HG03342 (cell line): ENCODE data around the gene TLE6.
"Not testable (repeated sequence)": the region's sequence is repeated elsewhere in the genome, so short reads cannot be mapped to it uniquely, and the experiment has no call there.

ENCODE experiments used
- ATAC-seq: cut with Tn5 transposase; IDR thresholded peaks from one replicate; pipeline ENCODE4 v1.9.1; 2021; ENCODE audit warnings: mild to moderate bottlenecking, moderate library complexity; ENCODE audit not compliant: unreplicated experiment

The TLE6 gene

GRCh38 chr19:2977001-2977745, at the start of gene TLE6:
TLE6 (plus strand) TSS chr19:2977564; CDS start chr19:2978234, 670 bp downstream.
- peak; percentile 89 for ATAC-seq

- no peak for ATAC-seq
These were observed 43.9 kb upstream of the TLE6 start for GRCh38 chr19:2933490-2933910.

GRCh38 chr19:2935863-2936262, 41.5 kb upstream of the TLE6 start:
- not testable (repeated sequence) for ATAC-seq

DNA sequence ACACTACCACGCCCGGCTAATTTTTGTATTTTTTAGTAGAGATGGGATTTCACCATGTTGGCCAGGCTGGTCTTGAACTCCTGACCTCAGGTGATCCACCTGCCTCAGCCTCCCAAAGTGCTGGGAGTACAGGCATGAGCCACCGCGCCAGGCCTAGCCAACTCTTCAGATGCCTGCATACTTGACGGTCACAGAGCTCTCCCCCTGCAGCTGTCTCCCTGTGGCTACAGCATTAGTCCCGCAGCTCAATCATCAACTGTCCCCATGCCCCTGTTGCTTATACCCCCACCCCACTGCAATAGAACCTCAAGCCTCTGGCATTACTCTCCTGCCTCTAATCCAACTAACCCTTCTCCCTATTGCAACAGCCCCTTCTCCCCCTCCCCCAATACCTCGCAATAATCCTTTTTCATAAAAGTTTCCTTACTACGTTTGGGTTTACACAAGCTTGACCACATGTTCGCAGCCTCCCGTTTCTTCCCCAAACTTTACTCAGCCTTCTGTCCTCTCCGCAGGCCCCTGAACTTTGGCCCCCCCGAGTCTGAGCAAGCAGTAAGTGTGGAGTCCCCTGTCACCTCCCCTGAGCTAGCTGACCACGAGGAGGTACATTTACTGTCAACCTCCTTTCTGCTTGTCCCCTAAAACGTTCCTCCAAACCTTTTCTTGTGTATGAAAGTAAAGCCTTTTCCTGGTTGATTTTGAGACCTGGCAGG, 34.3 kb upstream of the TLE6 start:
- no peak for ATAC-seq

DNA sequence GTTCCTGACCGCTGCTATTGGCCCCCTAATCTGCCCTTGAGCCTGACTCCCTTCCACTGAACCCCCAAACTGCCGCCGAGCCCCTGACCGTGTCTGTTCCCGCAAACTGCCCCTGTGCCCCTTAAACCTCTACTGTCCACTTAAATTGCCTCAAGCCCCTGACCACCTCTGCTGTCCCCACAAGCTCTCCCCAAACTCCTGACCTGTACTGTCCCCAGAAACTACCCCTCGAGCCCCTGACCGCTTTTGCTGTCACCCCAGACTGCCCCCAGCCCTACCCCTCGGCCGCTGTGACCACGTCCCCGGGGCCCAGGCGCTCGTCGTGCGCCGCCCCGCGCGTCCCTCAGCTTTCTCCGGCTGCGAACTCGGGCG, 33.0 kb upstream of the TLE6 start:
- ATAC-seq: no peak

DNA sequence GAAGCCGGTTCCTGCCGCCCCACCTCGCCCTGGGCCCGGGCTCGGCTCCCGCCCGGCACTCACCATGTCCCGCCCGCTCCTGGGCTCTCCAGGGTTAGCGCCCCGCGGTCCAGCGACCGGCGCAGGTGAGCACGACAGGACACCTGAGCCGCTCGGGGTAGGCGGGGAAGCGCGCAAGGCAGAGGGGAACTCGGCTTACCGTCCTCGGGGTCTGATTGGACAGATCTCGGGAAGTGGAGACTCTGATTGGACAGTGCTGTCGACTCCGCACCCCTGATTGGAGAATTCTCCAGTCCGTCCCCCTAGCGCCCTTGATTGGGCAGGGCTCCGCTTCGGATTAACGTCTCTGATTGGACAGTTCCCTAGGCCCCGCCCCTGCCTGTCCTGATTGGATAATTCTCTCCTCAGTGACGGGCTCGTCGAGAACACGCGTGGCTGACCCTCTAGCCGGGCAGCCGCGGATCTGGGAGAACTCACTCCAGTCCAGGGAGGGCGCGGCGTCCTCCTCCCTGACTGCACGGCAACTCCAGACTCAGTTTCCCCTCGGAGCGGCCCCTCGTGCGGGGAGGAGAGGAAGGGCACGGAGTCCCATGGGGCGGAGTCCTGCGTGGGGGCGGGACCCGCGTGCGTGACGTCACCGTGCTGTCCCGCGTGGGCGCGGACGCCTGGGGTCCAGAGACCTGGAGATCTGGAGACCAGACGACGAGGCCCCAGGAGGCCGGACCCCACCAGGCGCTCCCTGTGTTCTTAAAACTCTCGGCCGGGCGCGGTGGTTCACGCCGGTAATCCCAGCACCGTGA, 32.4 kb upstream of the TLE6 start, which contains the start of gene ZNF77:
Gene ZNF77, minus strand, starts transcription at position 197 of the 800 bp plus-strand sequence. Its CDS starts 131 bp downstream, at position 66.
- peak; percentile 94 for ATAC-seq

DNA sequence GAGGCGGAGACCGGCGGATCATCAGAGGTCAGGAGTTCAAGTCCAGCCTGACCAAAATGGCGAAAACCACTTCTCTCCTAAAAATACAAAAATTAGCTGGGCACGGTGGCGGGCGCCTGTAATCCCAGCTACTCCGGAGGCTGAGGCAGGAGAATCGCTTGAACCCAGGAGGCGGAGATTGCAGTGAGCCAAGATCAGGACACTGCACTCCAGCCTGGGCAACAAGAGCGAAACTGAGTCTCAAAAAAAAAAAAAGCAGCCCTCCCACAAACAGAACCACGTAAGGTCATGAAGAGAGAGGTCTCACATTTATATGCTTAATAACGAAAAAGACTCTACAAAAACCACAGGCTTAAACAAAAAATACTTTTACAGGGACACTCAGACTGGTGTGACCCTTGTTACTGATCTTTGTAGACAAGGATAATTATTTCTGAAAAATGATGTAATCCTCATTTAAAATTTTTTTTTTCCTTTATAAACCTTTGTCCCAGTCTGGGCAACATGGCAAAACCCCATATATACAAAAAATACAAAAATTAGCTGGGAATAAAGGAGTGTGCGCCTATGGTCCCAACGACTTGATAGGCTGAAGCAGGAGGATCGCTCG, 31.7 kb upstream of the TLE6 start:
- ATAC-seq: no peak

GRCh38 chr19:2949939-2950285, 27.5 kb upstream of the TLE6 start:
- peak; percentile 4 for ATAC-seq

DNA sequence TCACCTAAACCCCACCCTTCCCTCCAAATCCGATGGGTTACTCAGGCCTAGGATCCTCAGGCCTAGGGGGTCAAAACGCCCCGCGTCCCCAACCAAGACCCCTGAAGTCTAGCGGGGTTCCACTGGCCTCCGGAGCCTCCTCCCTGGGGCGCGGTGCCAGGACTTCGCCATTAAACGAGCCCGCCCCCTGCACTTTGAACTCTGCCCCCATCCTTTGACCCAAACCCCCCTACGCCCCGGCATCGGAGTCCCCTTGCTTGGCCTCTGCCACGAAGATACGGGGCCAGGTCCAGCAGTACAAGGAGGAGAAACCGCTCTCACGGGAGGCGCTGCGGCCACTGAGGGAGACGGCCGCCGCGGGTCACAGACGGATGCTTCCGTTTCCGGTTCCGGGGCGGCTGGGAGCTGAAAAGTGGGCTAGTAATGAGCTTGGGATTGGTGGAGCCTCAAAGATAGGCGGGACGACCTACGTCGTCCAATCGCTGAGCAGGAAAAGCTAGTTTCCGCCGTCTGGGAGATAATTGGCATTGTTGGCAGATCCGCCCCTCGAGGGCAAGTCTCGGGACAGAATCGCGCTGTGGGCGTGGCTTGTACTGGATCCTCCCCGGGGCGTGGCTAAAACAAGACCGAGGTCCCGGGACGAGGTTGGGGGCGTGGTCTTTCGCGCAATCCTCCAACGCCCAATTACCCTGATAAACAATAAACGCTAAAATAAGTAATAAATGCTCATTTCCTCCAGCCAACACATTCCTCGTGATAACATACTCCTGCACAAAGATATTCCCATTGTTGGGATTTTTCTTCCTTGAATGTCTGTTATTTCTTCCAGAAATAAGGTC, 26.9 kb upstream of the TLE6 start:
- ATAC-seq: peak; percentile 88

DNA sequence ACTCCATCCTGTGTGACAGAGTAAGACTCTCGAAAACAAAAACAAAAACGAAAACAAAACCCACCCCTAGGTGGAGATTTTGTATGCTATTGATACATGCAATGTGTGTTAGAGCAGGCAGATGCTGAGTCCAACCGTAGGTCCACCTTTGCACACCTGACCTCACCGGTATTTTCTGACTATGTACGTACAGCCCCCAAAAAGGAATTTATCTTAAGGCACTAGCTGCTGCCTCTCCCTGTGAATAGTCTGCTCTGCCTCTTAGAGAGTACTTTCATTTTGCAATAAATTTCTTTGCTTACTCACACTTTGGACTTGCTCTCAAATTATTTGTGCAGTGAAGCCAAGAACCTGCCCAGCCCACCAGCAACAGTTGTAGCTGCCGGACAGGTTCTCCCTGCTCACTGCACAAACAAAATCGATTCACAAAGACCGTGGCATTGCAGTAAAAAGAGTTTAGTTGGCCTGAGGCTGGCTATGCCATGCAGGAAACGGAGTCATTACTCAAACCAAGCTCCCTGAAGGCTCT, 24.3 kb upstream of the TLE6 start:
- no peak for ATAC-seq

DNA sequence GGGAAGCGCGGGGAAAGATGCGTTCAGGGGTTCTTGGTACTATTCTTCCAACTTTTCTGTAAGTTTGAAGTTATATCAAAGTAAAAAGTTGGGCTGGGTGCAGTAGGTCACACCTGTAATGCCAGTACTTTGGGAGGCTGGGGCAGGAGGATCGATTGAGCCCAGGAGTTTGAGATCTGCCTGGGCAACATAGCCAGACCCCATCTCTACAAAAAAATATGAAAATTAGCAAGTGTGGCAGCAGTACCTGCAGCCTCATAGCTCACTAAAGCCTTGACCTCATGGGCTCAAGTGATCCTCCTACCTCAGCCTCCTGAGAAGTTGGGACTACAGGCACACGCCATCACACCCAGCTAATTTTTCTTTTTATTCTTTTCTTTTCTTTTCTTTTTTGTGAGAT, 20.2 kb upstream of the TLE6 start:
- no peak for ATAC-seq

DNA sequence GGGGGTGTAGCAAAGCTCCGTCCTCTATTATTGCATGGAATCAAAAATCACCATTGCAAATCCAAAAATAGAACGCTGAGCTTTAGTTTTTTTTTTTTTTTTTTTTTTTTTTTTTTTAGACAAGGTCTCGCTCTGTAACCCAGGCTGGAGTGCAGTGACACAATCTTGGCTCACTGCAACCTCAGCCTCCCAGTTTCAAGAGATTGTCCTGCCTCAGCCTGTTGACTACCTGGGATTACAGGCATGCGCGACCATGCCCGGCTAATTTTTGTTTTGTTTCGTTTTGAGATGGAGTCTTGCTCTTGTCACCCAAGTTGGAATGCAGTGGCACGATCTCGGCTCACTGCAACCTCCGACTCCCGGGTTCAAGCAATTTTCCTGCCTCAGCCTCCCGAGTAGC, 17.2 kb upstream of the TLE6 start:
- no peak for ATAC-seq

GRCh38 chr19:2962018-2962670, 15.2 kb upstream of the TLE6 start:
- ATAC-seq: no peak

- ATAC-seq: no peak
These were observed 14.2 kb upstream of the TLE6 start for GRCh38 chr19:2963122-2963521.

DNA sequence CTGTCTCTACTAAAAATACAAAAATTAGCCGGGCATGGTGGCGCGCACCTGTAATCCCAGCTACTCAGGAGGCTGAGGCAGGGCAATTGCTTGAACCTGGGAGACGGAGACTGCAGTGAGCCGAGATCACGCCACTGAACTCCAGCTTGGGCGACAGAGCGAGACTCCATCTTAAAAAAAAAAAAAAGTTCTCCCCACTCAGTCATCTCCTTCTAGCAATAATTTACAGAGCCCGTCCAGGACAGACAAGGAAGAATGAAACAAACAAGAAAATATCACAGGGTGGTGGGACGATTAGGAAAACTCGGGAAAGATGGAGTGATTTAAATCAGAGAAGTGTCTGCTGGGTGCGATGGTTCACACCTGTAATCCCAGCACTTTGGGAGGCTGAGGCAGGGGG, 13.7 kb upstream of the TLE6 start:
- ATAC-seq: not testable (repeated sequence)

DNA sequence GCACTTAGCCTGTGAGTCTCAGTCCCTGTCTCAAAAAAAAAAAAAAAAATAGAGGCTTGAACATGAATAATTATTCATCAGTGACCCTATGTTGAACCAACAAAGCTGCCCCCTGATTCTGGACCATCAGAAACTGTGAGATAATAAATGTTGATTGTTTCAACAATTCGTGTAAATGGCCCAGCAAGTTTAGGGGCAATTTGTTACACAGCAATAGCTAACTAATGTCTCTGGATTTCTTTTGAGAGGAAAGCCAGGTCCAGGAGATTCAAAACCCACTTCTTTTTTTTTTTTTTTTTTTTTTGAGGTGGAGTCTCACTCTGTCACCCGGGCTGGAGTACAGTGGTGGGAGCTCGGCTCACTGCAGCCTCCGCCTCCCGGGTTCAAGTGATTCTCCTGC, 12.5 kb upstream of the TLE6 start:
- ATAC-seq: no peak

DNA sequence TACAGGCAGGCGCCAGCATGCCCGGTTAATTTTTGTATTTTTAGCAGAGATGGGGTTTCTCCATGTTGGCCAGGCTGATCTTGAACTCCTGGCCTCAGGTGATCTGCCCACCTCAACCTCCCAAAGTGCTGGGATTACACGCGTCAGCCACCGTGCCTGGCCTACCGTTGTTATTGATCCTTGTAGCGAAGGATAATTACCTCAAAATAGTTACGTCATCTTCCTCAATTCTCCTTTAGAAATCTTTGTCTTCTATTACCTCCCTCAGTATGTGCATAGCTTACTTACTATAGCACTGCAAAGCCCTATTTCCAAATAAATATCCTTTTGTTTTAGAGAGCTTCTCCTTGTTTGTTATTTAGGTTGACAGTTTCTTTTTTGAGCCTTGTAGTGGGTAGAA, 9.4 kb upstream of the TLE6 start:
- no peak for ATAC-seq

- ATAC-seq: no peak
These were observed 8.3 kb upstream of the TLE6 start for GRCh38 chr19:2969104-2969504.

GRCh38 chr19:2970201-2970835, 7.0 kb upstream of the TLE6 start:
- ATAC-seq: no peak
